GM04503 (cell line): ENCODE measurements around the gene INSRR.

Experiments
- DNase-seq: peaks from one replicate; pipeline ENCODE4 v3.0.0-alpha.2; 2012; ENCODE audit warnings: low read depth

INSRR gene

DNA sequence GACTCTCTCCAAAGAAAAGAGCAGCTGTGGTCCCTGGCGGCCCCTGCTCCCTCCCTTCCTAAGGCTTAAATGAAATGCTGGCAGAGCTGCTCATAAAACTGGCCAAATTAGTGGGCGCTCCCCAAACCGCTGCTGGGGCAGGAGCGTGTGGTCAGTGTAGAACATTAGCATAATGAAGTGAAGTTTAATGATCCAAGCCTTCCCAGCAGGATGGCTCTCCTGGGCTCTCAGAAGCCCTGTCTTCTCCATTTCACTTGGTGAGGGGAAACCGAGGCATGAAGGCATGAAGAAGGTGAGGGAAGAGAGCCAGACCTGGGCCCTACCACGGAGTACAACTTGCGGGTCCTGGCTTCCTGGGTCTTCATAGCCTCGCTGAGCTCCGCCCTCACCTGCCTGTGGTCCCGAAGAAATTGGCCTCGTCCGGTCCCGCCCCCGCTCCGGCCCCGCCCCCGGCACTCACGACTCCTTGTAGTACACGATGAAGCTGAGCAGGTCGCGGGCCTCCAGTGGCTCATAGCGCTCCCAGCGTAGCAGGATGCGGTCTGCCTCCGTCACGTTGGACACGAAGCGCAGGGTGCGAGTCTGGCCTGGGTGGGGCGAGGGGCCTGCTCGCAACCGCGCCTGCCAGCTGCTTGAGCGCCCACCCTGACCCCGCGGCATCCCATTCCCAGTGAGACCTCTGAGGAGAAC is 10.3 kb downstream of the INSRR start:
- DNase-seq, result no peak

DNA sequence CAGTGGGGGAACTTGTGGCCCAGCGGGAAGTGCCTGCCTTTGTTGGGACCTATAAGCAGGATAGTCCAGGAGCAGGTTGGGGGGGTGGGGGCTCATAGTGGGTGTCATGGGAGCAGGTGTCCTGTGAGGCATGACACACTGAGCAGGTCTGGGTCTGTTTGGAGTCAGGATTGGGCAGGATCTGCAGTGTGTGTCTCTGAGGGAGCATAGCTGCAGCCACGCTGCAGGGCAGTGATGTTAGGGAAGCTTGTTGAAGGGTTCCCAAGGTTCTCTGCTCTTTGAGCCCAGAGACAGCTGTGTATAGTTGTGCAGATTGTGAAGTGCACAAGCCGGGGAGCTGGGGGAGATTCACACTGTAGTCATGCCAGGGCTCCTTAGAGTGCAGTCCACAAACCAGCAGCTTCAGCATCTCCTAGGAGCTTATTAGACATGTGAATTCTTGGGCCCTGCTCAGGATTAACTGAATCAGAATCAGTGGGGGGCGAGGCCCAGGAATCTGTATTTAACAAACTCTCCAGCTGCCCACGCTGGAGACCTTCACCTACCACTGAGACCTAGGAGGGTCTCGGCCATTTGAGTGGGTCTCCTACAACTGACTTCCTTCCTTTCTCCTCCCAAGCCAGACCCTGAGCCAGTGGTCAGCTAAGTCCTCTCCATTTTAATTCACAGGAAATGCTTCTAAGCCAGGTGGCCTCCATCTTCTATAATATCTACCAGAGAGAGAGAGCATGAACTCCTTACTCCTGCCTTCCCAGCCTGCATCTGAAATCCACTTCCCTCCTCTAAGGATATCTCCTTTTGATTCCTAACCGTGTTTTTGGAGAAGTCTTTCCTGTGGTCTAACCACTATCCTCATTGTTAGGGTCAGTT is 11.1 kb downstream of the INSRR start:
- DNase-seq, result no peak

DNA sequence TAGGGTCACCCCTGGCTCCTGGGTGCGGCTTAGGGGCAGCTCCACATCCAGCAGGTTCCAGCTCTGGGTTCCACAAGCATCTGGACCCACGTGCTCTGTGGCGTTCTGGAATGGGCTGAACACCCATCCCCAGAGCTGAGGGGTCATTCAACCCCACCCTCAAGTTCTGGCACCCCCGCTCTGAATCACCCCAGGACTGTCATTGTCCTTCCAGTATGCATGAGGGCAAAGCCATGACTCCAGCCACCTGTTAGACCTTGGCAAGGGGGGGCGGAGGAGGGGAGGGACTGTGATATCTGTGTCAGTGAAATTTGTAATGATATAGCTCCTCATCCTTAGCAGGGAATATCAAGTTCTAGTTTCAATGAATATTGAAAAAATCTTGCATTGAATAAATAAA is 12.3 kb downstream of the INSRR start:
- DNase-seq, result no peak

DNA sequence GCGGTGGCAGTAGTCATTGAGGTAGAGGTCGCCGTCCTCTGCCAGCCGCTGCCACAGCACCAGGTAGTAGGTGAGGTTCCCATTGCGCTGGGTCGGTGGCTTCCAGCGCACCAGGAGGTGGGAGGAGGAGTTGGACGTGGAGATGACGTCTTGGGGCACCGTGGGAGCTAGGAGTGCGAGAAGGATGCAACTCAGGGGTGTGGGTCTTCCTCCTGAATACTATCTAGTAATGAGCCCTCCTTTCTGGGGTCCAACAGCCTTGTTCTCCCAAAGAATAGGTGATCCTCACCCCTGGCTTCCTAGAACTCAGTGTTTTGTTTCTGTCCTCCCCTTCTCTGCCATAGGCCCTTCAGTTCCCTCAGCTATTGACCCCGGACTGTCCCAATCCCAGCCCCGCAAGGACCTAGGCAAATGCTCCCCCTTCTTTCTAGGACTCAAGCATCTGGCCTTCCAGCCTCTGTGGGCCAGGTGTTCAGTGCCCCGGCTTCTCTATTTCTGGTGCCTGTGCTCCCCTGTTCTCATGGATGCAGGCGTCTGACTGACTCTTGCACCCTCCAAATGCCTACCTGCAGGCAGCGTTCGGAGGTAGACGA is 12.9 kb downstream of the INSRR start:
- no peak for DNase-seq

DNA sequence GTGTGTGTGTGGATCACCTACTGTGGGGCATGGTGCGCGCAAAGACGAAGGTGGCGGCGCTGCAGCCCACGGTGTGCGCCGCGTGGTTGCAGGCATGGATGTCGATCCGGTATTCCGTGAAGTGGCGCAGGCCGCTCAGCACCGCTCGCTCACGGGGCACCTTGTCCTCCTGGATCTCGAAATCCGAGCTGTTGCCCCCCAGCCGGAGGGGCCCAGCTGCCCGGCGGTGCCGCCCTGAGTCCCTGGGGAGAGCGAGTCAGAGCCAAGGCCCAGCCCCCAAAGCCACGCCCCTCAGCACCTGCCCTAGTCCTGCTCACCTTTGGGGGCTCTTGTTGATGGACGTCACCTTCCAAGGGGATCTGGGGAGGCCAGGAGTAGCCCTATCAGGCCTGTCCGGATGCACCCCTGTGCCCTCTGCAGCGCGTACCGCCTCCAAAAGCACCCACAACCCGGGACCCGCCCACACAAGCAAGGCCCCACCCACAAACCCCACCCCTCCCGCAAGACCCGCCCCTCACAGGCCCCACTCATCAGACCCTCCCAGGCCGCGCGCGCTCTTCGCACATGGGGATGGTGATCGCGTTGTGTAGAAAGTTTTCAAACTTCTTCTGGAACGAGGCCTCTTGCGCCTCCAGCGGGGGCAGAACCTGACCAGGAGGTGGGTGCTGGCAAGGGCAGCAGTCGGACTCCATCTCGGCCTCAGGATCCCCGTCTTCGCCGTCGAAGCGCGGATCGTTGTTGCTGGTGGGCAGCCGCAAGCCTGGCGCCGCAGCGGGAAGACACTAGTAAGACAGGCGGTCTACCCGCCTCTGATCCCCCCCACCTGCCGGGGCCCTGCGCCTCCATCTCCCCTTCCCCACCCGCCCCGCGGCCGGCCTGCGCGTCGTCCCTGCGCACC is 13.6 kb downstream of the INSRR start:
- no peak for DNase-seq

DNA sequence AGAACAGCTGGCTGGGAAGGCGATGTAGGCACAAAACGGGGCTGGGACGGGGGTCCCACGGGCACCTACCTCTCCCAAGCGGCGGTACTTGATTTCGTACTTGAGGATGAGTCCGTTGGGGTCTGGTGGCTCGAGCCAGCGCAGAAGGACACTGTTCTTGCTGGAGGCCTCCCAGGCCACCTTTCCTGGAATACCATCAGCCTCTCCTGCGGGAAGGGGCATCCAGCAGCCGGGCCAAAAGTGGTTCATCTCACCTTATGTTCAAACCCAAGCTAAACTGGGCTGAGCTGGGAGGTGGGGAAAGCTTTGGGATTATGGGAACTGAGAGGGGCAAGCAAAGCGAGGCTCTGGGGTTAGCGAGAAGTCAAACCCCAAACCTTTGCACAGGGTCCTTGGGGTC is 14.3 kb downstream of the INSRR start:
- DNase-seq, result no peak

DNA sequence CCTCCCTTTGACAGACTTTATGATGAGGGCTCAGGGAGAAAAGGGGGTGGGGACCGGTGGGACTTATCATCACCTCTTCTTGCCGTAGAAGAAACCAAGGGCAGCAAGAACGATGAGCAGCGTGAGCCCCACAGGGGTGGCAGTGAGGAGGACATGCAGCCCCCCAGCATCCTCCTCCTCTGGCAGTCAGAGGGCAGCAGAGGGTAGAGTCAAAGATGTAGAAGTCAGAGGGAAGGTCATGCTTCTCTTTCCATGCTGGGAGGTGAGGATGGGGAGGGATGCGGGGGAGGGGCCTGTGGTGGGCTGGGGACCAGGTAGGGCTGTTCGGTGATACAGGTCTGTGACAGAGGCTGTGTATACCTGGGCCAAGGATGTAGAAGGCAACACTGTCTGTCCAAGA is 14.8 kb downstream of the INSRR start:
- no peak for DNase-seq

DNA sequence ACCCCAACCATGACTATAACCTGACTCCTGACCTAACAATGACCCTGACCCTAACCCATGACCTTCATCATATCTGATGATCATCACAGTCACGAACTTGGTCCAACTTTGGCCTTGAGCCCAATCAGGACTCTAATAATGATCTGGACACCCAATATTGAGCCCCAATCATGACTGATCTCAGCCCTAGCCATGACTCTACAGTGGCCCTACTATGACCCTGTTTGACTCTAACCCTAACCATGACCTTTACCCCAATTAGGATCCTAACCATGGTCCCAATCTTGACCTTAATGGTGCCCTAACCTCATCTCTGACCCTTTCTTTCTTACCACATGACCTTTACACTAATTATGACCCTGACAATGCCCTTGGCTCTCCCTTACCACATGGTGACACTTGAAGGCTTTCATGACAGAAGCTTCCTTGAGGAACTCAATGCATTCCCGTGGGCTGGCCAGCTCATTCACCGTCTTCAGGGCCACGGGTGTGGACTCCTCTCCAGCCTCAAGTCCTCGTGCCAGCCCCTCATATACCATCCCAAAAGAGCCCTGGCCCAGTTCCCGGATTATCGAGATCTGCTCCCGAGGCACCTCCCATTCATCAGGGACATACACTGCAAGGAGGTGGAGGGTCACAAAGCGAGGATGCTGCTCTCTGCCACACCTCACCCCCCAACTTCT is 16.2 kb downstream of the INSRR start:
- no peak for DNase-seq

DNA sequence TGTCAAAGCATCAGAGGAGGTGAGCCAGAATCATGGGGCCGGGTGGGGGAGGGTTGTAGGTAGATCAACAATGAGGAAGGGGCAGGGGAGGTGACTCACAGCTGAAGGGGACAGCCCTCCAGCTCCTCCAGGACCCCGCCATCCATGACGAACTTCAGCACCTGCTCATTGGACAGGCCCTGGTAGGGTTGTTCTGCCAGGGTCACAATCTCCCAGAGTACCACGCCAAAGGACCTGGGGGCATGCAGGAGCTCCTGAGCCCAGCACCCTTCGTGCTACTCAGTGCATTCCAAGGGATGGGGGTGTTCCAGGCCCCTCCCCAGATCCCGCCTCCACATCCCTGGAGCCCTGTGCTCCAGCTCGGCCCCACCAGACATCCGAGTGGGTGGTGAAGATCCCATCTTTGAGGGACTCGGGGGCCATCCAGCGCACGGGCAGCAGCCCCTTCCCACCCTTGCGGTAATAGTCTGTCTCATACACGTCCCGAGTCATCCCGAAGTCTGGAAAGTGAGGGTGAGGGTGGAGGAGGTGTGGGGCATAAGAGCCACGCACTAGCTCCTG is 17.5 kb downstream of the INSRR start:
- no peak for DNase-seq

DNA sequence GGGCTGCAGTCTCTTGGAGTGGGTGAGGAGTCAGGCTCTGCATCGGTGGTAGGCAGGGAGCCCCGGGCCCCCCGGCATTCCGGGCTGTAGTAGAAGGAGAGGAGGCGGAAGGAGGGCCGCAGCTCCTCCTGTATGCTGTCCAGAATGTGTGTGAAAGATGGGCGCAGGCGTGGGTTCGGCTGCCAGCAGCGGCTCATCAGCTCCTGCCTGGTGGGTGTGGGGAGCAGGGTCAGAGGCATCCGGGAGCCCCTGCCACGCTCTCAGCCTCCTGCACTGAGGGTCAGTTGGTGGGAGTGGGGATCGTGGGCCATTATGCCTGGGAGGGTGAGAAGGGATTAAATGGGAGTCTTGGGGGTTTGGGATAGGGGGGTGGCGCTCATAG is 18.0 kb downstream of the INSRR start:
- no peak for DNase-seq

DNA sequence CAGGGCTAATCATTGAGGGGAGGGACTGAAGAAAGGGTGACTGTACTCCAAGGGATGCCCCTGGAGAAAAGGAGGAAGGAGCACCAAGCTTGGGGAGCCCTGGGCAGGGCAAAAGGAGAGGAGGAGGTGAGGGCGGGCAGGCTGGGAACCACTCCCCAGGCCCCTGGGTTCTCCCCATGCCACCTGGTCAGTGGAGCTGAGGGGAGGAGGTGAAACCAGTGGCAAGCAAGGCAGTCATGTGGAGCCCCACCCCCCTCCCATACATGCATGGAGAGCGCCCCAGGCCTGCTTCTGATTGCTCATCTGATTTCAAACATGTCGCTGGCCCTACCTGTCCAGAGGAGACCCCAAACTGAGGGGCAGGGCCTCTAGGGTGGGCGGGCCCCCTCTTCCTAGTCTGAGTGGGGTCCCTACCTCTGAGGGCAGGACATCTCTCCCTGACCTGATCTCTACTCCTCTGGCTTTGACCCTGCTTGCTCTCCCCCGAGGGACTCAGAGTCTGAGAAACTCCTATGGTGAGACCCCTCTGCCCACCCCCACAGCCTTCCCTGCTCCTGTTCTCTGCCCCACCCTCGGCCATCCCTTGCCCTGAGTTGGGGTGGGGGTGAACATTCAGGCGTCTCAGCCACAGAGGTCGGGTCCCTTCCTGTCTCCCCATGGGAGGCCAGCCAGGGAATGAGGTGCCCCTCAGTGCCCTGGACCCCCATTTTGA is 18.6 kb downstream of the INSRR start:
- DNase-seq, result no peak

DNA sequence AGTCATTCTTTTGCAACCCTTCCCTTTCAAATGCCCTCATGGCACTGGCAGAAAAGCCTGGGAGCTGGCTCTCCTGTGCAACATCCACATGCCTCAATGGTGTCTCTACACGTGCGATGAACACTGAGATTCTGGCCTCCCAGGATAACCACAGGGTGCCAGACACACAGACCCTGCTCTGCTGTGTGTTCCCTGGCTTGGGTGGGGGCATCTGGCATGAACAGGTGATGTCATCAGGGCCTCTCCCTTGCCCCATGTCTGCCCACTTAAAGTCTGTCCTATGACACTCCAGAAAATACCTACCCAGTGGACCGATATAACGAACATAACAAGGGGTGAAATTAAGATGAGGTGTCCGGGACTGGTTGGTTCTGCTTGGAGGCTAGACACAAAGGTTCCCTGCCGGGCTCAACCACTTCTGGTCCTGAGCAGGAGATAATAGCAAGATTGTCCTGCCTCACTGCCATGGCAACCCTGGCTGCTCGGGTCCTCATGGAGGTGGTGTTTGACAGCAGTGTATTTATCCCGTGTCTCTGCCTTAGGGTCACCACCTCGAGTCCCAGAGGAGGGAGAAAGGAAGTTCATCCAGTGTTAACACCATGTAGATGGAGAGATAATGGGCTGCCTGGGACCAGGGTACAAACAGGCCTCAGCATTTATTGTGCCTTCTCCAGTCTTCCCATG is 19.3 kb downstream of the INSRR start:
- no peak for DNase-seq

DNA sequence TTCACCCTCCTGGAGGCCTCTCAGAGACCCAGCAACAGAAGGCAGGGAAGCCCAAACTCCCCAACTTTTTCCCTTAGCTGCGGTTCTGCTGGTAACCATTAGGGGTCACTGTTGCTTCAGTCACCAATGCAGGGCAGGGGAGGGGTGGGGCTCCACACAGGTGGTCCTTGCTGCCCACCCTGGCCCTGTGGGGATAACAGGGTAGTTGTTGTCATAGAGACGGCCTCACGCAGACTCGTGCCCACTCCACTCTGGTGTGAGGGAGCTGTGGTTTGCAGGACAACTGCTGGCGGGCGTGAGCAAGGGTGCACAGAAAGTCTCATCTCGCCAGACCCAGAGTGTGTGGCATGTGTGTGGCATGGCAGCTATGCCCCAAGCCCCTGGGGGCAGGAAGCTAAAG is 19.9 kb downstream of the INSRR start:
- no peak for DNase-seq

DNA sequence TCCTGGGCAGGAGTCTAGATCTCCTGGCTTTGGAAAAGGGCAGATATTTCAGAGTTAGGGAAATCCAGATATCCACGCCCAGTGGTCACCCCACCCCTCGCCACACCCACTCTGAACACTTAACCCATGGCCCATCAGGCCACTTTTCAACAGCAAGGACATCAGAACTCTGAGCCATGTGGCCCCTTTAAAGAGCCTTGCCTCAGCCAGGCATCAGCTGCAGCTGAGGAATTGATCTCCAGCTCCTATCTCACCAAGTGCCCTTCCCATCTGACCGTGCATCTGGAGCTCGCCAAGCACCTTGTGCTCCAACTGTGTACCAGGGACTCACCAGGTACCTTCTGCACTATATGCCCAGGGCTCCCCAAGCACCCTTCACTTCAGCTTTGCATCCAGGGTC is 22.0 kb downstream of the INSRR start:
- no peak for DNase-seq

DNA sequence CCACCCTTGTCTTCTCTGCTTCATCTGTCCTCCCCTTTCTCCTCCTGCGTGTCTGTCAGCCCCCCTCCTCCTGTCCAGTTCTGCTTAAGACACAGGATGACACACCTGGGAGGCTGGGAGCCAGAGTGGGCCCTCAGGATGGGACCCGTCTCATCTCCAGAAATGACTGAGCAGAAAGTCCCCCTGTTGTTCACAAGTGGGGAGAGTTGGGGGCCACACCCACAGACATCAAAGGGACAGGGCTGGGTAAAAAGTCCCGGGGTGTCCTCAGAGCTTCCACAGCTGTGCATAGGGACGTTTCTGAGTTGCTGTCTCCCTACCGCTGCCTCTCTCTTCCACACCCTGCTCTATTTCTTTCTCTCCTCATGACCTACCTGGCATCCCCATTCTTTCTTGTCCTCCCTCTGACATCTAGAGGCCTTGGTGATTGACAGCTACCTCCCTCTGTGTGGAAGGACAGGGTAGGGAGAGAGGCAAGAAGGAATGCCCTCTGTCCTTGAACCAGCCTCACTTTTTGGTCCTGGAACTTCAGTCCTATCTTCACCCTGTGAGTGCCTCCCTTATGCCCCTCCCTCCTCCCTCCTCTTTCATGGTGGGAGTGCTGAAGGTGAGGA is 22.8 kb downstream of the INSRR start:
- no peak for DNase-seq

DNA sequence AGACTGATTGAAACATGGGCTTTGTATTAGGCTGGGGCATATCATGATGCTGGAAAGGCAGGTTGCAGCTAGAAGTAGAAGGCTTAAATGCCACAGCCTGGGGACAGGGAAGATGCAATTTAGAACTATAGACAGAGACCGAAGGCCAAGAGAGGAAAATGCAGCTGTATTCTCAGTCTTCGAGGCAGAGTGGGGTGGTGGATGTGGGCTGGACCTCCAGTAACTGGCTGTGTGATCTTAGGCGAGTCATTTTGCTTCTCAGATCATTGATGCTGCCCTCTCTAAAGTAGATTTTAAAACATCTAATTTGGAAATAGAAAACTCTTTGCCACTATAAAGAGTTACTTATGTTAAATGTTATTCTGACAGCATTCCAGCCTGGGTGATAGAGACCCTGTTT is 24.6 kb downstream of the INSRR start:
- no peak for DNase-seq

DNA sequence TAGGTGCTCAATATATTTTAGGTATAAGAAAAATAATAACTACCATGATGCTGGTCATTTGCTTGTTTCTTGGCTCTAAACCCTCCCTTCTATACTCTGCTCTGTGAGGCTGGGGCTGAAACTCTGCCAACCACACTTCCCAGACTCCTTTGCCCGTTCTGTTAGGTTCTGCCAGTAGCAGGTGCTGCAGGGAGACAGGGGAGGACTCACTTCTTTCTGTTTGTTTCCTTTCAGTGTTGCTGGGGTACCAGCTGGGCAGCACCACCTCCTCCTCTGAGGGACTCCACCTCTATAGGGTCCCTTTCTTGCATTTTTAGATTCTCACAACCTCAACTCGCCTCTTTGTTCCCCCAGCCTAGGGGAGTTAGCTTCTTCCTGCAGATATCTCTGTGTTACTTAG is 25.3 kb downstream of the INSRR start:
- no peak for DNase-seq

DNA sequence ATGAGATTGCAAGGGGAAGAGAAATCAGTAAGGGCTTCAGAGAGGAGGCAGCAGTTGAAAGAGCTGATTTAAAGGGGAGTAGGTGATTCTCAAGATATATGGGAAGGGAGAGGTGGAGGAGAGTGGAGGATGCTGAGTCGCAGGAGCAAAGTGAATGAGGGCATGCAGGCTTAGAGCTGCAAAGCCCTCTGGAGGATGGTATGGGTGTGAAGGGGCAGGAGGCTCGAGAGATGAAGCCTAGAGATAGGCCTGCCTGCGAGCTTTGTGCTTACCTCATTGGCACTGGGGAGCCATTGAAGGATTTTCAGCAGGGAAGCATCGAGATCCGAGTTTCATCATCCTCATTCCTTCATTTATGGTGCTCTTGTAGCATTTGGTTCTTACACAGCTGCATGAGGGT is 26.5 kb downstream of the INSRR start:
- DNase-seq, result no peak

DNA sequence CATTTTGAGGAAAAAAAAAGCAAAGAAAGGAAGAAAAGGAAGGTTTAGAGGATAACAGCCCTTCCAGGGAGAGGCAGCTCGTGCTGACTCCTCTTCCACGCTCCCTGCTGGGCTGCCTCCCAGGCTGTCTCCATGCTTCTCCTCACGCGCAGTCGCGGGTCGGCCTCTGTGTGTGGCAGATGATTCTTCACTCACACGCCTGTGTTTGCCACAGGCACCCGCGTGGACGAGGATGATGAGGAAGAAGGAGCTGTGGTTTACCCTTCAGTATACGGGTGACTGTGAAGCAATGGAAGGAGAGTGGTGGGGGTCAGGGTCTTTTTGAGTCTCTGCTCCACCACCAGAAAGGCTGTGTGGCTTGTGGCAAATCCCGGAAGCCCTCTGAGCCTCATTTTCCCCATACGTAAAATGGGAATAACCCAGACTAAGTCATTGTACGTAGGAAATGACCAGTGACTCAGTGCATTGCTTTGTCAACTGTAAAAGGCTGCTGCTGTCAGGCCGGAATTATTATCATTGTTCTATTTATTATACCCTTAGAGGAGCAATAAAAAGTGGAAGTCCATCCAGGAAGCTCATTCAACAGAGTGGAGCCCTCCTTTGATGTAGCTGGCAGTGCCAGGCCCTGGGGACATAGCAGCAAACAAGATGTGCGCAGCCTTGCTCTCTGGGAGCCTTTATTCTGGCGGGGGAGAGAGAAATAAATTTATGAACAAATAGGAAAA is 30.4 kb downstream of the INSRR start:
- DNase-seq, result no peak
